T-helper 1 cell treated with Interleukin-12 subunit alpha and Interleukin-12 subunit beta and Interleukin-4 antibody, amounts not matched to agents 30 μg/mL and 1 μg/mL, for 36 hours (primary cell): ENCODE measurements around the gene TSGA10.

Experiments
- H3K27ac Mint-ChIP-seq: one replicate; pipeline ENCODE4 v1.8.0; 2021; ENCODE audit warnings: mild to moderate bottlenecking, mixed read lengths
- H3K27me3 Mint-ChIP-seq: one replicate; pipeline ENCODE4 v1.8.0; 2021; ENCODE audit warnings: low read depth, mixed read lengths
- H3K36me3 Mint-ChIP-seq: one replicate; pipeline ENCODE4 v1.8.0; 2021; ENCODE audit warnings: low read depth, mixed read lengths
- H3K4me1 Mint-ChIP-seq: one replicate; pipeline ENCODE4 v1.8.0; 2021; ENCODE audit warnings: low read depth, mixed read lengths
- H3K4me3 Mint-ChIP-seq: one replicate; pipeline ENCODE4 v1.8.0; 2021; ENCODE audit warnings: mild to moderate bottlenecking, moderate library complexity, mixed read lengths
- H3K9me3 Mint-ChIP-seq: one replicate; pipeline ENCODE4 v1.8.0; 2021; ENCODE audit warnings: mixed read lengths

TSGA10 gene

DNA sequence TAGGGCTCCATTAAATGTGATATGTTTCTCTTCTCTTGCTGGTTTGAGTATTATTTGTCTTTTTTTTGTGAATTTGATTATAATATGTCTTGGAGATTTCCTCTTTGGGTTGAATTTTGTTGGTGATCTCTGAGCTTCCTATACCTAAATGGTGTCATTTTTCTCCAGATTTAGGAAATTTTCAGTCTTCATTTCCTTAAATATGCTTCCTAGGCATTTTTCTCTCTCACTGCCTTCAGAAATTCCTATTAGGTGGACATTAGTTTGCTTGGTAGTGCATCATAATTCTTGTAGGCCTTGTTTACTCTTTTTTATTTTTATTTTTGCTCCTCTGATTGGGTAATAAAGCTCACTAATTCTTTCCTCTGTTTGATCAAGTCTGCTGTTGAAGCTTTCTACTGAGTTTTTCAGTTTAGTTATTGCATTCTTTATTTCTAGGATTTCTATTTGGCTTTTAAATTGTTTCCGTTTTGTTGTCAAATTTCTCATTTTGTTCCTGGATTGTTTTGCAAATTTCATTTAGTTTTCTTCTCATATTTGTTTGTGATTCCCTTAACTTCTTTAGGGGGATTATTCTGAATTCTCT, 182.1 kb downstream of the TSGA10 start:
- H3K4me1 Mint-ChIP-seq = no peaks in the 10 kb centered on the region
- H3K4me3 Mint-ChIP-seq = no peak overlapping the region
- H3K27ac Mint-ChIP-seq = no peak overlapping the region
- peaks cover 1% of the 10 kb centered on the region for H3K36me3 Mint-ChIP-seq
- peaks cover 6% of the 10 kb centered on the region for H3K27me3 Mint-ChIP-seq
- H3K9me3 Mint-ChIP-seq = peaks cover 57% of the 10 kb centered on the region

DNA sequence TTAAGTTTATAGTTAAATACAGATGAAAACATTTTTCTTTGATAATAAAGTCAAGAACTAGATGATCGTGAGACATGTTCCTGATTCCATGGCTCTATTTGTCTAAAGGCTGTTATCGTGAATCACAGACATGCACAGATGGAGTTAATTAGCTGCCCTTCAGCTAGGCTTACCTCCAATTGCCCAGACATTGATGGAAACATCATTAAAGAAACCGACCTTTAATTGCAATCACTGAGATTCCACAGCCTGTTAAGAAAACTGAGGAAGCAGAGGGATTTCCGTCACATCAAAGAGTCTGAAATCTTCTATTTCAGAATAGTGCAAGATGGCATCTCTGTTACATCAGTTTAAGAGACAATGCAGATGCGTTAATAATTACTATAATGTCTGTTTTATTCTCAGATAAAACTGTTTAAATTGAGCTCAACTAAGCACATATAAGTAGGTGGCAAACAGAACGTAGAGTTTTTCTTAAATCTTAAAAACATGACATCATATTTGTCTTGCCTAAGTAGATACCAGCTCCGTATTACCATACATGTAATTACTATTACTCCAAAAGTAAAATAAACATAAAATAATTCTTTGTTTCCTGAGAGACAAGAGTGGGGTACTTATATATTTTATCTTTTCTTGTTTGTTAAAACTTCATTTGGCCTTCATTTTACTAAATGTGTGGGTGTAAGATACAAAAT, 194.8 kb downstream of the TSGA10 start:
- Mint-ChIP-seq H3K4me3 (no peak overlapping the region), H3K27me3 (peaks cover 13% of the 10 kb centered on the region), H3K27ac (no peak overlapping the region), H3K4me1 (no peaks in the 10 kb centered on the region), H3K9me3 (peaks cover 14% of the 10 kb centered on the region), H3K36me3 (no peaks in the 10 kb centered on the region)

DNA sequence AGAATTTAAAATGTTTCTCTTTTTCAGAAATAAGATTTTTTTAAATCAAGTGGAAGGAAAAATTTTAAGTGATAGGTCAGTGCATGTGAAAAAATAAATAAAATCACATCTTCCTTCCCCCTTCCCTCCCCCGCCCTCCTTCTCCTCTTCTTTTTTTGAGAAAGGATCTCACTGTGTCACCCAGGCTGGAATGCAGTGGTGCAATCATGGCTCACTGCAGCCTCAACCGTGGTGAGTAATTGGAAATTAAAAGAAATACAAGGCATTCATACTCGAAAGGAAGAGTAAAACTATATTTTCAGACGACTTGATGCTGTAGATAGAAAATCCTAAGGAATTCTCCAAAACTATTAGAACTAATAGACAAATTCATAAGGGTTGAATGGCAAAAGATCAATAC, 201.8 kb downstream of the TSGA10 start:
- Mint-ChIP-seq H3K27ac (no peak overlapping the region), H3K36me3 (no peaks in the 10 kb centered on the region), H3K9me3 (no peaks in the 10 kb centered on the region), H3K4me3 (no peak overlapping the region), H3K27me3 (peaks cover 31% of the 10 kb centered on the region), H3K4me1 (no peaks in the 10 kb centered on the region)

DNA sequence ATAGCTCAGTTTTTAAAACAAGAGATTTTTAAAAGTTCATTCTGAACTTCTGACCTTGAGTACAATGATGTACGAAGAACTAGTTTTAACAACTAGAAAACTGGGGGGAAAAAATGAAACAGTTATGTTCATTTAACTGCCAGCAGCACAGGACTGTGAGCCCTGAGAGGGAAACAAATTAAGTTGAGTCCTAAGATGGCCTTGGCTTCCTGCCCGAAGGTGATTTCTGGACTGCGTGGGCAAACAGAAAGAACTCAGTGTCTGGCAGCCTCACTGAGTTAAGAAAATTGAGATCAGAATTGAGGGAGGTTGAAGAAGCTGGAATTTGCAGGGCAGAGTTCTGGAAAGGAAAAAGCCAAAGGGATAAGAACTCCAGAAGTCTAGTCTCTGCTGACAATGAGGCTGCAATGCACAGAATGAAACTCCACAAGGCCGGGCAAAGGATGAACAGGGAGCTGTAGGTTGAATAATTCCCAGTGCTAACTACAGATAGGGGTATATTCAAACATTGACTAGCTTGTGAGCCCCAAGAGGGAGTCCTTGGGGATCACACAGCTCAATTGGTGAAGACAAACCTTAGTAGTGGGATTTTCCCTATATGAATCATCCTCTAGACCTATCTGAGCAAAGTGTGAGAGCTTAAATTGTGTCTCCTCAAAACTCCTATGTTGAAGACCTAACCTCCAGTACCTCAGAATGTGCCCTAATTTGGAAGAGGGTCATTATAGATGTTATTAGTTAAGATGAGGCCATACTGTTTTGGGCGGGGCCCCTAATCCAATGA, 205.6 kb downstream of the TSGA10 start:
- H3K36me3 Mint-ChIP-seq = no peaks in the 10 kb centered on the region
- no peaks in the 10 kb centered on the region for H3K4me1 Mint-ChIP-seq
- H3K27me3 Mint-ChIP-seq = peaks cover 31% of the 10 kb centered on the region
- H3K27ac Mint-ChIP-seq = no peak overlapping the region
- H3K9me3 Mint-ChIP-seq = no peaks in the 10 kb centered on the region
- no peak overlapping the region for H3K4me3 Mint-ChIP-seq

DNA sequence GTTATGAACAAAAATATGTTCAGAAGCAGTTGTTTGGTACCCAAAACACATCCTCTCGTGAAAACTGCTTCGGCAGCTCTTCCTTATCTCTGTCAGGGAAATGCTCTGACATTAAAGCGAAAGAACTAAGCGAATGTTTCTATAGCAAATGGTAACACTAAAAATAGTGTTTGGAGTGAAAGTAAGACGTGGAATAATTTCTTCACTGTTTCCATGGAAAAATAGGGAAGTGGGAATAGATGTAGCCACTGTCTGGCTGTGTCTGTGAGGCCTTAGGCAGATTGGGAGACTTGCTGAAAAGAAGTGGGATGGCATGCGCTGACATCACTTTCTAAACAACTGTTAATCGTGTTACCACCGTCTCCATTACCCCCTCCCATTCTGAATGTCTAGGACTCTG, 207.2 kb downstream of the TSGA10 start:
- H3K9me3 Mint-ChIP-seq = no peaks in the 10 kb centered on the region
- H3K27me3 Mint-ChIP-seq = peaks cover 27% of the 10 kb centered on the region
- no peak overlapping the region for H3K4me3 Mint-ChIP-seq
- H3K27ac Mint-ChIP-seq = no peak overlapping the region
- no peaks in the 10 kb centered on the region for H3K36me3 Mint-ChIP-seq
- H3K4me1 Mint-ChIP-seq = no peaks in the 10 kb centered on the region
